GM21737 (cell line): ENCODE measurements around the gene MRGPRX1.
"Not testable (repeated sequence)": the region's sequence is repeated elsewhere in the genome, so short reads cannot be mapped to it uniquely, and the experiment has no call there.

Source experiments
- ATAC-seq: cut with Tn5 transposase; IDR thresholded peaks from one replicate; pipeline ENCODE4 v1.9.1; 2021; ENCODE audit warnings: mild to moderate bottlenecking, moderate library complexity; ENCODE audit not compliant: unreplicated experiment

Gene MRGPRX1

DNA sequence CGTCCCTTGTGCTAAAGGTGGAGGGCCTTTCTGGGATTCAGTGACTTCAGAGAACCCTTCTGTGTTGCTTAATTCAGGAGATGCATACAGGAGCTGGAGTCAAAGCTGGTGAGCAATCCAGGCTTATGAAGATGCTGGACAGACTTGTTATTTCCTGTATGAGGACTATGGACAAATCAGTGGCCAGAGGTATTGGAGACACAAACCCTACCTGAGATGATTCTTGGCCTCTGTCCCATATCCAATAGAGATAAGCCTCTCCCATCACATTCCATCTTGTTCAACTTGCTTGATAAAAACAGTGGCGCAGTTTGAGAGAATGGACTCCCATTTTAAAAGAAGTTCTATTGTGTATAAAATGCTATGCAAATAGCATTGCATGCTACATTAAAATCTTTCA is at the start of gene MRGPRX1:
TSS of gene MRGPRX1 (minus strand) at position 101 of the 400 bp plus-strand sequence. CDS start 4,630 bp downstream, outside the sequence.
- ATAC-seq = no peak

GRCh38 chr11:18987454-18988231 is 48.4 kb upstream of the MRGPRX1 start:
- no peak for ATAC-seq

GRCh38 chr11:18986744-18987143 is 47.5 kb upstream of the MRGPRX1 start:
- ATAC-seq = no peak

- ATAC-seq = no peak
Measured at GRCh38 chr11:18981897-18982296, 42.7 kb upstream of the MRGPRX1 start.

DNA sequence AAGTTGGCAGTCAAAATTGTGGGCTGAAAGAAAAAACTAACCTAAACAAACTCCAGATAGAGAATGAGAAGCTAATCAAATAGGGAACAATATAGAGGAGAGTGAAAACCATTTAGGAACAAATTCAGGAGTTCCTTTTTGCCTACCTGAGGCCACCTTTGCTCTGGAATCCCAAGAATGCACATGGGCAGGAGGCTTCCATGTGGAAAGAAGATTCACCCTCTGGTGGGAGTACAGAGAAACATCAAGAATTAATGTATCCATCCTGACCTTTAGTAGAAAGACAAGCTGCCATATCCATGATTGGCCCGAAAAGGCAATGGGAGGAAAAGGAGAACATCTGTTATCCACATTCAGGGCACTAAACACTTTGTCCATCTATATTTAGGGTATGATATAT is 35.0 kb upstream of the MRGPRX1 start:
- no peak for ATAC-seq

- no peak for ATAC-seq
Measured at GRCh38 chr11:18972336-18972735, 33.1 kb upstream of the MRGPRX1 start.

DNA sequence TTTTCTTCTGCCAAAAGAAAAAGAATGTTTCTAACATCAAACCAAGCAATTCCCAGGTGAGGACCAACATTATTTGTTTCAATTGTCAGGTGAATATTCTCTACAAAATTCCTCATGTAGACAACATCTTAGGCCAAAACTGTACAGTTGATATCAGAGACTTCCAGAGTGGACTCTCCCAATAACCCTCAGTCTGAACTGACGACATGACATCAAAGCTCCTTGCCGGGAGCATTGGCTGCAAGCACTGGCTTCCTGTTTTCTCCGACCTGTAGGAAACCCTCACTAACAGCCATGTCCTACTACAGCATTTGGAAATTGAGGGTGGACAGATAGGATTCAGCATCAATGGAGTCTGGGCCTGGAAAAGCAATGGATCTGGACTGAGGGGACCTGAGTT is 30.5 kb upstream of the MRGPRX1 start:
- ATAC-seq = no peak

DNA sequence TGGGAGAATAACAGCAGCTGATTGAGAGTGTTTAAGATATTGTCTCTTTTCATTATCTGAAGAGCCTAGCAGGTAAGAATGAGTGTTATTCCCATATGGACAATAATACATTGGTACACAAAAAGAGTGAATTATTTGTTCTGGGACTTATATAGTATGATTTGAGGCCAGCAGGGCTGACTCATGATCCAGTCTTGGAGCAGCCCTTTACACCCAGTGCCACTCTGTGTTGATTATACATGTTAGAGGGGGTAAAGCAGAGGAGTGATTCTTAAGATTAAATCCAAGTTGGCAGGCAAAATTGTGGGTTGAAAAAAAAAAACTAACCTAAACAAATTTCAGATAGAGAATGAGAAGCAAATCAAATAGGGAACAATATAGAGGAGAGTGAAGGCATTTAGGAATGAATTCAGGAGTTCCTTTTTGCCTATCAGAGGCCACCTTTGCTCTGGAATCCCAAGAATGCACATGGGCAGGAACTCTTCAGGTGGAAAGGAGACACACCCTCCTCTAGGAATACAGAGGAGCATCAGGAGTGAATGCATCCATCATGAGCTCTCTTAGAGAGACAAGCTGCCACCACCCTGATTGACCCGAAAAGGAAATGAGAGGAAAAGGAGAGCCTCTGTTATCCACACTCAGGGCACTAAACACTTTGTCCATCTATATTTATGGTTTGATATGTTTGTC is 19.2 kb upstream of the MRGPRX1 start:
- no peak for ATAC-seq

- no peak for ATAC-seq
Measured at GRCh38 chr11:18956630-18957029, 17.4 kb upstream of the MRGPRX1 start.

DNA sequence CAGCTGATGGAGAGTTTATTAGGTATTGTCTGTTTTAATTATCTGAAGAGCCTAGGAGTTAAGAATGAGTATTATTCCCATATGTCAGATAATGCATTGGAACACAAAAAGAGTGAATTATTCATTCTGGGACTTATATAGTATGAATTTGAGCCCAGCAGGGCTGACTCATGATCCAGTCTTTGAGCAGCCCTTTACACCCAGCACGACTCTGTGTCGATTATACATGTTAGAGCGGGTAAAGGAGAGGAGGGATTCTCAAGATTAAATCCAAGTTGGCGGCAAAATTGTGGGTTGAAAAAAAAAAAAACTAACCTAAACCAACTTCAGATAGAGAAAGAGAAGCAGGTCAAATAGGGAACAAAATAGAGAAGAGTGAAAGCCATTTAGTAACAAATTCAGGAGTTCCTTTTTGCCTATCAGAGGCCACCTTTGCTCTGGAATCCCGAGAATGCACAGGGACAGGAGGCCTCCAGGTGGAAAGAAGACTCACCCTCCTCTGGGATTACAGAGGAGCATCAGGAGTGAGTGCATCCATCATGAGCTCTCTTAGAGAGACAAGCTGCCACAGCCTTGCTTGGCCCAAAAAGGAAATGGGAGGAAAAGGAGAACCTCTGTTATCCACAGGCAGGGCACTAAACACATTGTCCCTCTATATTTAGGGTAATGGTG is 3.1 kb downstream of the MRGPRX1 start:
- no peak for ATAC-seq

DNA sequence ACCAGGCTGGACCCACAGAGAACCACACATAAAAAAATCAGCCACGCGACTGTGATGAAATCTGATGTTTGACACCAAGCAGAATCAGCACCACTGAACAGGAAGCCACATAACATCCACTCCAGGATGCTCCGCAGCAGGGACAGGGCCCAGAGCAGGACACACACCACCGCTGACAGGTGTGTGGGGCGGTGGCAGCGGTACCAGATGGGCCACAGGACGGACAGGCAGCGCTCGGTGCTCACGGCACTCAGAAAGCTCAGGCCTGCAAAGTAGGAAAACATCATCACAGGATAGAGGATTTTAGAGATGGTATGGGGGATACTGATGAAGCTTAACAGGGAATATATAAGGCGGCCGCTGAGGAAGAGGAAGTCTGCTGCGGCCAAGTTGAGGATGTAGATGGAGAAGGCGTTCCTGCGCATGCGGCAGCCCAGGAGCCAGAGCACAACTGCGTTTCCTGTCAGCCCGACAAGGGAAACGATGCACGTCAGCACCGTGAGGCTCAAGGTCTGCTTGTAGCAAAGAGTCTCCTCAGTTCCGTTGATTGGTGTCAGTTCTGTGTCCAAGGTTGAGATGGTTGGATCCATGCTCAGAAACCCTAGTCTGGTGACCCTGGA is 4.9 kb downstream of the MRGPRX1 start:
- no peak for ATAC-seq

- no peak for ATAC-seq
Measured at GRCh38 chr11:18927550-18928322, 11.5 kb downstream of the MRGPRX1 start.

DNA sequence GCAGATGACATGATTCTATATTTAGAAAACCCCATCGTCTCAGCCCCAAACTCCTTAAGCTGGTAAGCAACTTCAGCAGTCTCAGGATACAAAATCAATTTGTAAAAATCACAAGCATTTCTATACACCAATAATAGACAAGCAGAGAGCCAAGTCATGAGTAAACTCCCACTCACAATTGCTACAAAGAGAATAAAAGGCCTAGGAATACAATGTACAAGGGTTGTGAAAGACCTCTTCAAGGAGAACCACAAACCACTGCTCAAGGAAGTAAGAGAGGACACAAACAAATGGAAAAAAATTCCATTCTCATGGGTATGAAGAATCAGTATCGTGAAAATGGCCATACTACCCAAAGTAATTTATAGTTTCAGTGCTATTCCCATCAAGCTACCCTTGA is 13.8 kb downstream of the MRGPRX1 start:
- not testable (repeated sequence) for ATAC-seq

- ATAC-seq = no peak
Measured at GRCh38 chr11:18912883-18913282, 26.3 kb downstream of the MRGPRX1 start.

GRCh38 chr11:18907391-18907790 is 31.8 kb downstream of the MRGPRX1 start:
- no peak for ATAC-seq

GRCh38 chr11:18900637-18901036 is 38.6 kb downstream of the MRGPRX1 start:
- not testable (repeated sequence) for ATAC-seq

GRCh38 chr11:18900151-18900611 is 39.0 kb downstream of the MRGPRX1 start:
- ATAC-seq = not testable (repeated sequence)

DNA sequence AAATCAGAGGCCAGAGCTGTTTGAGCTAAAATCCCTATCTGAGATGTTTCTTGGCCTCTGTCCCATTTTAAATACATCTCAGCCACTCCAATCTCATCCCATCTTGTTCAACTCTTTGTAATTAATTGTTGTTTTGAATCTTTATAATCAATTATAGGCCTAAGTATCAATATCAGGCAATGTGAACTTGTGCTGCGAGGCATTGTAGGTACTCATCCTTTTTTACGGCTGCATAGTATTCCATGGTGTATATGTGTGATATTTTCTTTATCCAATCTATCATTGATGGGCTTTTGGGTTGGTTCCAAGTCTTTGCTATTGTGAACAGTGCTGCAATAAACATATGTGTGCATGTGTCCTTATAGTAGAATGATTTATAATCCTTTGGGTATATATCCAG is 47.5 kb downstream of the MRGPRX1 start:
- ATAC-seq = not testable (repeated sequence)

GRCh38 chr11:18890615-18891014 is 48.6 kb downstream of the MRGPRX1 start:
- ATAC-seq = no peak
